GM12878 (cell line): Measurements from ENCODE around the gene DPP6. TPM values are rescaled to one million over a fixed set of nuclear protein-coding genes. Genes with fewer than 3 reads are reported as not detected.
"Not testable (repeated sequence)": the region's sequence is repeated elsewhere in the genome, so short reads cannot be mapped to it uniquely, and the experiment has no call there.

ENCODE experiments used
- ATAC-seq: fragments of 200-7000 bp; cut with Tn5 transposase; 3 replicates; pipeline ENCODE4 v1.9.1; 2020; ENCODE audit warnings: mild to moderate bottlenecking, moderate library complexity
- BruUV-seq: library from RNA; stranded (reverse); fragments of 400-500 nt; replicated peaks from 2 replicates; lab custom pipeline; 2021; lab: Mats Ljungman, UMichigan
- CTCF ChIA-PET: fragments of 300-600 bp; sonication (Branson Sonifier 250); formaldehyde crosslinking; extraction: SDS; loops from one replicate; lab custom pipeline; 2021; ENCODE audit warnings: inconsistent platforms; lab: Yijun Ruan, JAX
- POLR2A ChIA-PET: fragments of 350-600 bp; formaldehyde crosslinking; extraction: SDS; loops from one replicate; lab custom pipeline; 2021; ENCODE audit warnings: inconsistent platforms; lab: Charles Lee
- RAD21 ChIA-PET: fragments of 300-600 bp; sonication (Branson Sonifier 250); formaldehyde crosslinking; loops from one replicate; lab custom pipeline; 2023; ENCODE audit warnings: antibody characterized with exemption; ENCODE audit not compliant: unreplicated experiment; lab: Charles Lee
- SMC1A ChIA-PET: fragments of 300-600 bp; sonication (Branson Sonifier 250); formaldehyde crosslinking; loops from one replicate; lab custom pipeline; 2023; ENCODE audit not compliant: unreplicated experiment, uncharacterized antibody; lab: Charles Lee
- DNase-seq: peaks from one replicate; pipeline ENCODE4 v3.0.0-alpha.2; 2011; ENCODE audit warnings: low read depth, low spot score
- FAIRE-seq: peaks from 3 replicates; lab custom pipeline; 2011; peaks lifted over from hg19 to GRCh38; lab: Jason Lieb, UNC
- H2AFZ ChIP-seq: 2 replicates; pipeline ENCODE4 v1.6.0; 2011; ENCODE audit warnings: low read depth, low read length, control low read depth; ENCODE audit not compliant: control insufficient read depth
- H3K27ac ChIP-seq: 2 replicates; pipeline ENCODE4 v1.5.1; 2011; ENCODE audit warnings: control low read depth; ENCODE audit not compliant: control insufficient read depth, insufficient read depth
- H3K27me3 ChIP-seq, 2 experiments: replicated peaks in 1 of 2; 2 replicates each; pipeline versions ENCODE4 v1.6.0 to v1.6.1; 2011; ENCODE audit warnings: low read length in 1 of 2; ENCODE audit not compliant: control insufficient read depth in 2 of 2, insufficient read depth in 2 of 2
- H3K36me3 ChIP-seq, 2 experiments: 2 replicates each; pipeline ENCODE4 v1.5.1; 2011; ENCODE audit warnings: low read length in 1 of 2; ENCODE audit not compliant: control insufficient read depth in 2 of 2, insufficient read depth in 2 of 2
- H3K4me1 ChIP-seq: 2 replicates; pipeline ENCODE4 v1.6.1; 2011; ENCODE audit warnings: mild to moderate bottlenecking, low read length, moderate library complexity, mixed read lengths; ENCODE audit not compliant: control insufficient read depth, insufficient read depth
- H3K4me2 ChIP-seq: 2 replicates; pipeline ENCODE4 v1.6.0; 2011; ENCODE audit warnings: control low read depth; ENCODE audit not compliant: control insufficient read depth, insufficient read depth
- H3K4me3 ChIP-seq: fragments of 200-600 bp; sonication (generic); 2 replicates; pipeline ENCODE4 v1.5.1; 2016
- H3K79me2 ChIP-seq: 2 replicates; pipeline ENCODE4 v1.6.0; 2011; ENCODE audit warnings: low read length; ENCODE audit not compliant: control insufficient read depth, insufficient read depth
- H3K9ac ChIP-seq: 2 replicates; pipeline ENCODE4 v1.8.0; 2011; ENCODE audit warnings: low read length, control low read depth, mixed read lengths; ENCODE audit not compliant: control insufficient read depth, insufficient read depth
- H3K9me3 ChIP-seq: replicated peaks from 3 replicates; pipeline ENCODE4 v1.5.1; 2011; ENCODE audit warnings: mild to moderate bottlenecking, low read length; ENCODE audit not compliant: control insufficient read depth, insufficient read depth
- H4K20me1 ChIP-seq: 2 replicates; pipeline ENCODE4 v1.6.0; 2011; ENCODE audit not compliant: control insufficient read depth, insufficient read depth
- WGBS: methylation state at CpG from one replicate; pipeline ENCODE4 v1.1.6; 2016; ENCODE audit warnings: low lambda C conversion rate; ENCODE audit not compliant: insufficient replicate concordance, insufficient coverage; ENCODE audit errors: missing lambda C conversion rate; 5-methylcytosine and 5-hydroxymethylcytosine counted together
- in situ Hi-C: fragments of 300-500 bp; cut with MboI; formaldehyde crosslinking; loops from 9 replicates; pipeline ENCODE4 v1.14.3; 2018; ENCODE audit warnings: mixed read lengths
- intact Hi-C: fragments of 100-400 bp; cut with micrococcal nuclease; formaldehyde crosslinking; loops from one replicate; pipeline ENCODE4 v1.14.2; 2022; ENCODE audit not compliant: unreplicated experiment
- polyA plus RNA-seq, 11 experiments: library from polyadenylated mRNA; depleted of rRNA in 4 of 11; unstranded in 6 of 11; stranded (reverse) in 5 of 11; fragments of >200 nt; fragmentation: Nextera tagmentation in 4 of 11; fragmentation: Illumina TruSeq in 1 of 11; extraction: Ambion mirVana in 4 of 11; extraction: Trizol in 1 of 11; gene quantifications; 1 replicate in 1 of 11; 2 replicates in 10 of 11; pipeline versions ENCODE4 v1.2.1 to v1.2.3, GENCODE V29; 2011 to 2016; ENCODE audit warnings: inconsistent platforms in 2 of 11, missing spikeins in 2 of 11, low read depth in 1 of 11
- total RNA-seq, 4 experiments: library from RNA; depleted of rRNA in 3 of 4; stranded (reverse); fragments of >200 nt in 3 of 4; fragmentation: Illumina TruSeq in 1 of 4; extraction: Trizol in 1 of 4; gene quantifications; 2 replicates each; pipeline versions ENCODE4 v1.2.1 to v1.2.3, GENCODE V29; 2013 to 2021

Gene DPP6
- total and polyA plus RNA-seq, 10 of the 15 experiments (the other 5 are each of a cell fraction or from before 2014, with no cell fraction given): not detected

DNA sequence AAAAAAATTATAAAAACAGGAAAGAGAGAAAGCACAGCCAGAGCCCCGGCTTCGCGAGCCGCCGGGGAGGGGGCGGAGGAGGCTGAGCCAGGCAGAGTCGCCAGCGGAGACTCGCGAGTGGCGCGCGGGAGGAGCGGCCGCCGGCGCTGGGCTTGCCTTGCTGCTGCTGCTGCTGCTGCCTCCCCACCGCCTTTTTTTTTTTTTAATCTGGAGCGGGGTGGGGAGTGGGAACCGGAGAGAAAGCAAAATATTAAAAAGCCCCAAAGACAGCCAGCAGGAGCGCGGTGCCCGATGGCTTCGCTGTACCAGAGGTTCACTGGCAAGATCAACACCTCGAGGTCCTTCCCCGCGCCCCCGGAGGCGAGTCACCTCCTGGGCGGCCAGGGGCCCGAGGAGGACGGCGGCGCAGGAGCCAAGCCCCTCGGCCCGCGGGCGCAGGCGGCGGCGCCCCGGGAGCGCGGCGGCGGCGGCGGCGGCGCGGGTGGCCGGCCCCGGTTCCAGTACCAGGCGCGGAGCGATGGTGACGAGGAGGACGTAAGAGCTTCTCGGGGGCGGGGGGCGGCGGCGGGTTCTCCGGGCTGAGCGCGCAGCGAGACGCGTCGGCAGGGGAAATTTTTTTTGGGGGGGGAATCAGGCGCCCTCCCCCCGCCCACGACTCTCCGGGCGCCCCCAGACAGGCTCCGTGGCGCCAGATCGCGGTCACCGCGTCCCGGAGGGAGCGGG is 493 bp downstream of the DPP6 start:
- H2AFZ ChIP-seq, BruUV-seq, ATAC-seq, POLR2A ChIA-PET, H3K36me3 ChIP-seq, DNase-seq, H3K27me3 ChIP-seq, H3K4me3 ChIP-seq, H3K79me2 ChIP-seq, in situ Hi-C loops, H3K27ac ChIP-seq, H3K9me3 ChIP-seq, H4K20me1 ChIP-seq, H3K4me1 ChIP-seq, H3K4me2 ChIP-seq, SMC1A ChIA-PET, intact Hi-C loops, H3K9ac ChIP-seq, FAIRE-seq, CTCF ChIA-PET, RAD21 ChIA-PET: not testable (repeated sequence)
- WGBS: 36% methylated on average over 5 of the region's 83 CpGs

- SMC1A ChIA-PET, H4K20me1 ChIP-seq, H3K9me3 ChIP-seq, FAIRE-seq, CTCF ChIA-PET, intact Hi-C loops, H3K27ac ChIP-seq, RAD21 ChIA-PET, BruUV-seq, POLR2A ChIA-PET, H3K4me2 ChIP-seq, in situ Hi-C loops, H3K4me3 ChIP-seq, H3K4me1 ChIP-seq, H3K36me3 ChIP-seq, H2AFZ ChIP-seq, H3K9ac ChIP-seq, H3K27me3 ChIP-seq, ATAC-seq, DNase-seq, H3K79me2 ChIP-seq: not testable (repeated sequence)
- WGBS: 44% methylated on average over 9 of the region's 16 CpGs
Observed at GRCh38 chr7:154053466-154054312, 1.5 kb downstream of the DPP6 start.

GRCh38 chr7:154054664-154055063 is 2.5 kb downstream of the DPP6 start:
- H3K9ac ChIP-seq, DNase-seq, H3K27me3 ChIP-seq, H2AFZ ChIP-seq, H3K27ac ChIP-seq, H3K4me2 ChIP-seq, H3K9me3 ChIP-seq, ATAC-seq, H4K20me1 ChIP-seq, H3K36me3 ChIP-seq, CTCF ChIA-PET, POLR2A ChIA-PET, intact Hi-C loops, H3K79me2 ChIP-seq, H3K4me3 ChIP-seq, BruUV-seq, H3K4me1 ChIP-seq, in situ Hi-C loops, SMC1A ChIA-PET, RAD21 ChIA-PET: not testable (repeated sequence)
- peak; percentile 79 for FAIRE-seq
- WGBS: 0% methylated on average over 1 of the region's 2 CpGs
